NCI-H748 (cell line): ENCODE data around the gene TIPRL.
A peak's percentile ranks its signal among the peaks of the same experiment; 100 is the strongest.
"Not testable (repeated sequence)": the region's sequence is repeated elsewhere in the genome, so short reads cannot be mapped to it uniquely, and the experiment has no call there.

Source experiments
- DNase-seq: peaks from one replicate; lab custom pipeline; 2025; ENCODE audit not compliant: unreplicated experiment; lab: John Stamatoyannopoulos, UW

The TIPRL gene

GRCh38 chr1:168178638-168179437 lies at the start of gene TIPRL:
TIPRL (plus strand) TSS chr1:168178962; CDS start chr1:168179078, 116 bp downstream.
- peak; percentile 99 for DNase-seq

GRCh38 chr1:168129933-168130332 lies 48.8 kb upstream of the TIPRL start:
- no peak for DNase-seq

GRCh38 chr1:168134132-168134531 lies 44.6 kb upstream of the TIPRL start:
- no peak for DNase-seq

GRCh38 chr1:168134642-168135041 lies 44.1 kb upstream of the TIPRL start:
- no peak for DNase-seq

- peak; percentile 62 for DNase-seq
These were observed 43.4 kb upstream of the TIPRL start for GRCh38 chr1:168135116-168135920.

GRCh38 chr1:168135921-168136708 lies 42.6 kb upstream of the TIPRL start:
- DNase-seq = peak; percentile 57

- peak; percentile 74 for DNase-seq
These were observed 41.9 kb upstream of the TIPRL start, which contains the start of gene GPR161 for GRCh38 chr1:168136709-168137514. GPR161 (minus strand) TSS chr1:168136930; CDS start chr1:168104850, 32,080 bp downstream.

GRCh38 chr1:168137515-168137821 lies 41.3 kb upstream of the TIPRL start:
- no peak for DNase-seq

GRCh38 chr1:168138134-168138533 lies 40.6 kb upstream of the TIPRL start:
- no peak for DNase-seq

GRCh38 chr1:168139070-168139469 lies 39.7 kb upstream of the TIPRL start:
- no peak for DNase-seq

- DNase-seq = no peak
These were observed 36.8 kb upstream of the TIPRL start for GRCh38 chr1:168141871-168142385.

GRCh38 chr1:168145184-168146159 lies 33.3 kb upstream of the TIPRL start:
- peak; percentile 79 for DNase-seq

GRCh38 chr1:168146160-168146539 lies 32.6 kb upstream of the TIPRL start:
- DNase-seq = no peak

- DNase-seq = no peak
These were observed 32.1 kb upstream of the TIPRL start for GRCh38 chr1:168146626-168147025.

GRCh38 chr1:168148916-168149315 lies 29.8 kb upstream of the TIPRL start:
- no peak for DNase-seq

- no peak for DNase-seq
These were observed 28.5 kb upstream of the TIPRL start for GRCh38 chr1:168150283-168150682.

- DNase-seq = no peak
These were observed 26.8 kb upstream of the TIPRL start for GRCh38 chr1:168151935-168152334.

- not testable (repeated sequence) for DNase-seq
These were observed 24.1 kb upstream of the TIPRL start for GRCh38 chr1:168154707-168155106.

GRCh38 chr1:168155910-168156309 lies 22.9 kb upstream of the TIPRL start:
- no peak for DNase-seq
